GM12878 (cell line): ENCODE measurements around the gene CLSTN2.

Source experiments
- CEBPB ChIP-seq, 2 experiments: fragments of 150-350 bp in 1 of 2; IDR thresholded peaks; 2 replicates each; pipeline ENCODE4 v1.6.1; 2012 to 2014; ENCODE audit warnings: low read depth in 2 of 2, low read length in 2 of 2, borderline replicate concordance in 1 of 2, inconsistent platforms in 1 of 2
- CTCF ChIP-seq, 3 experiments: IDR thresholded peaks in 2 of 3; conservative IDR thresholded peaks in 1 of 3; 2 replicates each; pipeline ENCODE4 v1.5.1; 2011; ENCODE audit warnings: low read depth in 3 of 3, low read length in 3 of 3, mild to moderate bottlenecking in 3 of 3, control low read depth in 2 of 3, moderate library complexity in 2 of 3, inconsistent platforms in 1 of 3, mixed read lengths in 1 of 3; ENCODE audit not compliant: control insufficient read depth in 2 of 3, insufficient read depth in 1 of 3; ENCODE audit errors: extremely low read depth in 1 of 3

GRCh38 chr3:140386357-140387100 lies 451.5 kb downstream of the CLSTN2 start:
- TF ChIP-seq CTCF (IDR thresholded peaks at IDR 0.05 in 2 of 3, conservative IDR thresholded peaks at IDR 0.05 in 1 of 3; ENCODE audit: control insufficient read depth in 2 of 3, extremely low read depth in 1 of 3, insufficient read depth in 1 of 3, low read depth in 3 of 3, low read length in 3 of 3) (no peak), CEBPB (IDR thresholded peaks at IDR 0.05; ENCODE audit: borderline replicate concordance in 1 of 2, low read depth in 2 of 2, low read length in 2 of 2) (no peak)
